ENCODE data around the gene LRRC2. TPM values are rescaled to one million over a fixed set of nuclear protein-coding genes. Genes with fewer than 3 reads are reported as not detected.

The LRRC2 gene
- total RNA-seq, 1 donor from 2014 or later, result 114 TPM

GRCh38 chr3:46516521-46516920 is 49.6 kb downstream of the LRRC2 start:
- intact Hi-C loops (cut with micrococcal nuclease), result no loop called here
- Histone ChIP-seq H3K27ac (replicated peaks) (no peak overlapping the region), H3K9me3 (replicated peaks) (no peaks in the 10 kb centered on the region), H3K36me3 (peaks cover 35% of the 10 kb centered on the region), H3K4me1 (no peaks in the 10 kb centered on the region), H3K4me3 (no peak overlapping the region), H3K27me3 (ENCODE audit: low read depth) (no peaks in the 10 kb centered on the region)
- DNase-seq, result no peak
- no peak for TF ChIP-seq CTCF (IDR thresholded peaks at IDR 0.05; ENCODE audit: borderline replicate concordance)

GRCh38 chr3:46512191-46512749 is 53.8 kb downstream of the LRRC2 start:
- Histone ChIP-seq H3K27me3 (ENCODE audit: low read depth) (no peaks in the 10 kb centered on the region), H3K27ac (replicated peaks) (no peak overlapping the region), H3K36me3 (no peaks in the 10 kb centered on the region), H3K4me1 (no peaks in the 10 kb centered on the region), H3K4me3 (no peak overlapping the region), H3K9me3 (replicated peaks) (no peaks in the 10 kb centered on the region)
- no peak for TF ChIP-seq CTCF (IDR thresholded peaks at IDR 0.05; ENCODE audit: borderline replicate concordance)
- no peak for DNase-seq
- intact Hi-C loops (cut with micrococcal nuclease), result loop anchor here (5.0 kb wide), 1 partner anchor 295 kb away; no protein-coding TSS in a partner anchor

- intact Hi-C loops (cut with micrococcal nuclease), result loop anchor here (5.0 kb wide), 1 partner anchor 298 kb away; no protein-coding TSS in a partner anchor
- no peak for TF ChIP-seq CTCF (IDR thresholded peaks at IDR 0.05; ENCODE audit: borderline replicate concordance)
- no peaks in the 10 kb centered on the region for H3K36me3 ChIP-seq
- H3K27me3 ChIP-seq (ENCODE audit: low read depth), result no peaks in the 10 kb centered on the region
- H3K27ac ChIP-seq (replicated peaks), result no peak overlapping the region
- no peaks in the 10 kb centered on the region for H3K9me3 ChIP-seq (replicated peaks)
- no peak overlapping the region for H3K4me3 ChIP-seq
- DNase-seq, result no peak
- H3K4me1 ChIP-seq, result no peaks in the 10 kb centered on the region
Measured at GRCh38 chr3:46509661-46510187, 56.4 kb downstream of the LRRC2 start.

GRCh38 chr3:46508850-46509591 is 57.1 kb downstream of the LRRC2 start:
- intact Hi-C loops (cut with micrococcal nuclease), result no loop called here
- no peak overlapping the region for H3K4me3 ChIP-seq
- H3K27me3 ChIP-seq (ENCODE audit: low read depth), result no peaks in the 10 kb centered on the region
- DNase-seq, result no peak
- no peak overlapping the region for H3K27ac ChIP-seq (replicated peaks)
- no peaks in the 10 kb centered on the region for H3K36me3 ChIP-seq
- no peaks in the 10 kb centered on the region for H3K4me1 ChIP-seq
- H3K9me3 ChIP-seq (replicated peaks), result no peaks in the 10 kb centered on the region
- no peak for TF ChIP-seq CTCF (IDR thresholded peaks at IDR 0.05; ENCODE audit: borderline replicate concordance)

- Histone ChIP-seq H3K27me3 (ENCODE audit: low read depth) (no peaks in the 10 kb centered on the region), H3K36me3 (no peaks in the 10 kb centered on the region), H3K9me3 (replicated peaks) (no peaks in the 10 kb centered on the region), H3K4me1 (peaks cover 6% of the 10 kb centered on the region), H3K4me3 (no peak overlapping the region), H3K27ac (replicated peaks) (no peak overlapping the region)
- TF ChIP-seq CTCF (IDR thresholded peaks at IDR 0.05; ENCODE audit: borderline replicate concordance), result no peak
- no peak for DNase-seq
- intact Hi-C loops (cut with micrococcal nuclease), result no loop called here
Measured at GRCh38 chr3:46506526-46506925, 59.6 kb downstream of the LRRC2 start.

All from left ventricle myocardium inferior (tissue), 1 donor.